BE2C (cell line): Measurements from ENCODE around the gene ZBTB8B. TPM values are rescaled to one million over a fixed set of nuclear protein-coding genes. Genes with fewer than 3 reads are reported as not detected.
A peak's percentile ranks its signal among the peaks of the same experiment; 100 is the strongest.

ENCODE experiments used
- DNase-seq: peaks from one replicate; pipeline ENCODE4 v3.0.0-alpha.2; 2020
- H3K27me3 ChIP-seq: fragments of 250-450 bp; sonication (Bioruptor Pico); 2 replicates; pipeline ENCODE4 v1.5.1; 2020; ENCODE audit warnings: mild to moderate bottlenecking
- H3K36me3 ChIP-seq: fragments of 250-450 bp; sonication (Bioruptor Pico); 2 replicates; pipeline ENCODE4 v1.5.1; 2020; ENCODE audit warnings: mild to moderate bottlenecking
- H3K4me1 ChIP-seq: fragments of 250-450 bp; sonication (Bioruptor Pico); 2 replicates; pipeline ENCODE4 v1.5.1; 2020
- H3K4me3 ChIP-seq: 2 replicates; pipeline ENCODE4 v1.5.1; 2011; ENCODE audit warnings: low read depth, low read length
- H3K9me3 ChIP-seq: fragments of 250-450 bp; sonication (Bioruptor Pico); 2 replicates; pipeline ENCODE4 v1.5.1; 2020
- CTCF ChIP-seq: IDR thresholded peaks from 2 replicates; pipeline ENCODE4 v1.5.1; 2012; ENCODE audit warnings: mild to moderate bottlenecking, low read depth, low read length
- polyA plus RNA-seq: library from polyadenylated mRNA; unstranded; fragments of >200 nt; gene quantifications from one replicate; pipeline ENCODE4 v1.2.1, GENCODE V29; 2012; ENCODE audit warnings: low read depth, missing spikeins; ENCODE audit not compliant: insufficient read length, insufficient read depth

The ZBTB8B gene
- polyA plus RNA-seq: 0.03 TPM

GRCh38 chr1:32464716-32465577 lies at the start of gene ZBTB8B:
TSS of gene ZBTB8B (plus strand) at chr1:32465072. CDS start at chr1:32470625, 5,553 bp downstream.
- H3K36me3 ChIP-seq: no peaks in the 10 kb centered on the region
- H3K4me3 ChIP-seq: peak within 1 kb of the TSS; percentile 54
- peaks cover 11% of the 10 kb centered on the region for H3K27me3 ChIP-seq
- DNase-seq: peak; percentile 66
- TF ChIP-seq CTCF: no peak
- no peaks in the 10 kb centered on the region for H3K4me1 ChIP-seq
- no peaks in the 10 kb centered on the region for H3K9me3 ChIP-seq

- Histone ChIP-seq H3K4me1 (no peaks in the 10 kb centered on the region), H3K9me3 (no peaks in the 10 kb centered on the region), H3K36me3 (no peaks in the 10 kb centered on the region), H3K4me3 (no peak overlapping the region), H3K27me3 (peaks cover 5% of the 10 kb centered on the region; the same call in 1 of the 2 replicates)
- no peak for TF ChIP-seq CTCF
- DNase-seq: no peak
These were observed 43.1 kb upstream of the ZBTB8B start for GRCh38 chr1:32421775-32422174.

- no peaks in the 10 kb centered on the region for H3K4me1 ChIP-seq
- H3K4me3 ChIP-seq: peak overlapping the region; percentile 51
- TF ChIP-seq CTCF: no peak
- H3K27me3 ChIP-seq: peaks cover 5% of the 10 kb centered on the region; the same call in 1 of the 2 replicates
- no peaks in the 10 kb centered on the region for H3K36me3 ChIP-seq
- DNase-seq: peak; percentile 27
- no peaks in the 10 kb centered on the region for H3K9me3 ChIP-seq
These were observed 38.2 kb upstream of the ZBTB8B start for GRCh38 chr1:32426489-32427255.

- no peaks in the 10 kb centered on the region for H3K4me1 ChIP-seq
These were observed 37.5 kb upstream of the ZBTB8B start for GRCh38 chr1:32427264-32427963.

More at GRCh38 chr1:32427264-32427963, 37.5 kb upstream of the ZBTB8B start:
- Histone ChIP-seq H3K27me3 (no peaks in the 10 kb centered on the region), H3K36me3 (no peaks in the 10 kb centered on the region), H3K9me3 (no peaks in the 10 kb centered on the region), H3K4me3 (no peak overlapping the region; the same call in 1 of the 2 replicates)
- no peak for DNase-seq
- TF ChIP-seq CTCF: no peak
